HG02642 (cell line): ENCODE measurements around the gene SMURF1.
"Not testable (repeated sequence)": the region's sequence is repeated elsewhere in the genome, so short reads cannot be mapped to it uniquely, and the experiment has no call there.

Experiments
- ATAC-seq: cut with Tn5 transposase; IDR thresholded peaks from one replicate; pipeline ENCODE4 v1.9.1; 2021; ENCODE audit warnings: mild to moderate bottlenecking; ENCODE audit not compliant: unreplicated experiment, poor library complexity

Gene SMURF1

GRCh38 chr7:99101516-99101915 lies 42.4 kb downstream of the SMURF1 start:
- ATAC-seq: not testable (repeated sequence)

GRCh38 chr7:99099499-99100077 lies 44.3 kb downstream of the SMURF1 start:
- no peak for ATAC-seq

- ATAC-seq: no peak
Observed at GRCh38 chr7:99098824-99099498, 44.9 kb downstream of the SMURF1 start.

- no peak for ATAC-seq
Observed at GRCh38 chr7:99098286-99098823, 45.6 kb downstream of the SMURF1 start.

- no peak for ATAC-seq
Observed at GRCh38 chr7:99097730-99098129, 46.2 kb downstream of the SMURF1 start.

GRCh38 chr7:99096124-99096887 lies 47.6 kb downstream of the SMURF1 start:
- ATAC-seq: no peak

- no peak for ATAC-seq
Observed at GRCh38 chr7:99095698-99096097, 48.2 kb downstream of the SMURF1 start.

GRCh38 chr7:99094401-99094800 lies 49.5 kb downstream of the SMURF1 start:
- no peak for ATAC-seq

- ATAC-seq: no peak
Observed at GRCh38 chr7:99092064-99092720, 51.7 kb downstream of the SMURF1 start.

GRCh38 chr7:99090771-99091542 lies 53.0 kb downstream of the SMURF1 start:
- no peak for ATAC-seq

- ATAC-seq: no peak
Observed at GRCh38 chr7:99089914-99090629, 53.8 kb downstream of the SMURF1 start.

GRCh38 chr7:99086944-99087343 lies 57.0 kb downstream of the SMURF1 start:
- no peak for ATAC-seq

- no peak for ATAC-seq
Observed at GRCh38 chr7:99086532-99086931, 57.4 kb downstream of the SMURF1 start.

GRCh38 chr7:99083733-99084132 lies 60.2 kb downstream of the SMURF1 start:
- ATAC-seq: no peak

GRCh38 chr7:99083068-99083651 lies 60.7 kb downstream of the SMURF1 start:
- ATAC-seq: no peak

- no peak for ATAC-seq
Observed at GRCh38 chr7:99080679-99081078, 63.2 kb downstream of the SMURF1 start.

GRCh38 chr7:99079104-99079503 lies 64.8 kb downstream of the SMURF1 start:
- no peak for ATAC-seq

- ATAC-seq: no peak
Observed at GRCh38 chr7:99078416-99078815, 65.5 kb downstream of the SMURF1 start.

GRCh38 chr7:99076615-99077014 lies 67.3 kb downstream of the SMURF1 start:
- ATAC-seq: no peak
